GM23248 (cell line): ENCODE data around the gene PPP2R5C. TPM values are rescaled to one million over a fixed set of nuclear protein-coding genes. Genes with fewer than 3 reads are reported as not detected.
"Not testable (repeated sequence)": the region's sequence is repeated elsewhere in the genome, so short reads cannot be mapped to it uniquely, and the experiment has no call there.

Source experiments
- DNase-seq: peaks from one replicate; pipeline ENCODE4 v3.0.0-alpha.2; 2015
- H2AFZ ChIP-seq: fragments of 200-600 bp; sonication (generic); 2 replicates; pipeline ENCODE4 v1.6.1; 2016; ENCODE audit warnings: antibody characterized with exemption
- H3F3A ChIP-seq: fragments of 200-600 bp; sonication (generic); 2 replicates; pipeline ENCODE4 v1.6.1; 2016; ENCODE audit warnings: mild to moderate bottlenecking, antibody characterized with exemption, mixed run types; ENCODE audit not compliant: insufficient read depth
- H3K27ac ChIP-seq: fragments of 200-600 bp; sonication (generic); 2 replicates; pipeline ENCODE4 v1.5.1; 2016; ENCODE audit warnings: mild to moderate bottlenecking
- H3K27me3 ChIP-seq: fragments of 200-600 bp; sonication (generic); replicated peaks from 2 replicates; pipeline ENCODE4 v1.6.1; 2016; ENCODE audit warnings: mild to moderate bottlenecking; ENCODE audit not compliant: insufficient read depth
- H3K36me3 ChIP-seq: fragments of 200-600 bp; sonication (generic); 2 replicates; pipeline ENCODE4 v1.6.1; 2016; ENCODE audit warnings: low read depth, mild to moderate bottlenecking
- H3K4me1 ChIP-seq: fragments of 200-600 bp; sonication (generic); 2 replicates; pipeline ENCODE4 v1.6.1; 2016; ENCODE audit warnings: mild to moderate bottlenecking; ENCODE audit not compliant: insufficient read depth
- H3K4me2 ChIP-seq: fragments of 200-600 bp; sonication (generic); one replicate; pipeline ENCODE4 v1.6.1; 2016; ENCODE audit warnings: mild to moderate bottlenecking; ENCODE audit not compliant: unreplicated experiment
- H3K4me3 ChIP-seq: fragments of 200-600 bp; sonication (generic); 2 replicates; pipeline ENCODE4 v1.5.1; 2016; ENCODE audit warnings: mild to moderate bottlenecking
- H3K79me2 ChIP-seq: fragments of 200-600 bp; sonication (generic); 2 replicates; pipeline ENCODE4 v1.6.1; 2016; ENCODE audit warnings: mild to moderate bottlenecking; ENCODE audit not compliant: insufficient read depth
- H3K9ac ChIP-seq: fragments of 200-600 bp; sonication (generic); 2 replicates; pipeline ENCODE4 v1.6.1; 2016; ENCODE audit warnings: mild to moderate bottlenecking
- H3K9me2 ChIP-seq: fragments of 200-600 bp; sonication (generic); 2 replicates; pipeline ENCODE4 v1.6.1; 2016; ENCODE audit warnings: mixed run types, mild to moderate bottlenecking, moderate library complexity; ENCODE audit not compliant: insufficient read depth
- H3K9me3 ChIP-seq: fragments of 200-600 bp; sonication (generic); one replicate; pipeline ENCODE4 v1.6.1; 2017; ENCODE audit warnings: low read depth
- H4K20me1 ChIP-seq: fragments of 200-600 bp; sonication (generic); 2 replicates; pipeline ENCODE4 v1.6.0; 2016; ENCODE audit not compliant: insufficient read depth
- EZH2 ChIP-seq: fragments of 200-600 bp; sonication (generic); IDR thresholded peaks from 2 replicates; pipeline ENCODE4 v1.6.1; 2018; ENCODE audit warnings: antibody characterized with exemption, mild to moderate bottlenecking; ENCODE audit not compliant: insufficient read depth, poor library complexity, severe bottlenecking
- EZH2phosphoT487 ChIP-seq: fragments of 200-600 bp; sonication (generic); IDR thresholded peaks from 2 replicates; pipeline ENCODE4 v1.6.1; 2018; ENCODE audit warnings: antibody characterized with exemption, moderate library complexity, mild to moderate bottlenecking, low read depth; ENCODE audit not compliant: insufficient read depth
- WGBS, 2 experiments: methylation state at CpG; one replicate each; pipeline ENCODE4 v1.1.6; 2015 to 2017; ENCODE audit warnings: low lambda C conversion rate in 2 of 2, low coverage in 1 of 2; ENCODE audit errors: missing lambda C conversion rate in 2 of 2; 5-methylcytosine and 5-hydroxymethylcytosine counted together
- in situ Hi-C: fragments of 300-500 bp; cut with MboI; formaldehyde crosslinking; loops from 2 replicates; pipeline ENCODE4 v1.15.0; 2020
- polyA plus RNA-seq: library from polyadenylated mRNA; unstranded; fragments of >200 nt; fragmentation: Nextera tagmentation; extraction: Ambion mirVana; gene quantifications from 2 replicates; pipeline ENCODE4 v1.2.1, GENCODE V29; 2016
- total RNA-seq: library from RNA; depleted of rRNA; stranded (reverse); fragments of >200 nt; shearing (Covaris generic); gene quantifications from 2 replicates; pipeline ENCODE4 v1.2.3, GENCODE V29; 2014

The PPP2R5C gene
- total and polyA plus RNA-seq, 2 experiments from 2014 or later = 76.3 to 77.9 TPM

GRCh38 chr14:101721111-101721510 lies 40.4 kb upstream of the PPP2R5C start:
- WGBS, 2 experiments = 92 to 100% methylated on average over 5 of the region's 5 CpGs
- no peaks in the 10 kb centered on the region for H3K36me3 ChIP-seq
- DNase-seq = no peak

GRCh38 chr14:101721951-101722661 lies 39.4 kb upstream of the PPP2R5C start:
- H3K4me1 ChIP-seq = peaks cover 4% of the 10 kb centered on the region; the same call in 1 of the 2 replicates
- H3K27ac ChIP-seq = no peak overlapping the region
- H3K9ac ChIP-seq = no peak overlapping the region
- H3F3A ChIP-seq = no peaks in the 10 kb centered on the region
- H4K20me1 ChIP-seq = no peaks in the 10 kb centered on the region
- in situ Hi-C loops = no loop called here
- no peaks in the 10 kb centered on the region for H3K36me3 ChIP-seq
- TF ChIP-seq EZH2 = no peak
- no peaks in the 10 kb centered on the region for H3K79me2 ChIP-seq
- no peaks in the 10 kb centered on the region for H3K9me2 ChIP-seq
- DNase-seq = peak; percentile 75
- no peaks in the 10 kb centered on the region for H3K27me3 ChIP-seq
- H2AFZ ChIP-seq = peak overlapping the region; percentile 52; the same call in 1 of the 2 replicates
- no peaks in the 10 kb centered on the region for H3K9me3 ChIP-seq
- H3K4me3 ChIP-seq = no peak overlapping the region
- 44 to 48% methylated on average over 21 of the region's 21 CpGs for WGBS, 2 experiments
- H3K4me2 ChIP-seq = peak overlapping the region; percentile 37

More at GRCh38 chr14:101721111-101721510, 40.4 kb upstream of the PPP2R5C start:
- Histone ChIP-seq H2AFZ (no peak overlapping the region), H3K27me3 (no peaks in the 10 kb centered on the region), H3K9me3 (no peaks in the 10 kb centered on the region), H3F3A (no peaks in the 10 kb centered on the region), H3K4me1 (peaks cover 4% of the 10 kb centered on the region; the same call in 1 of the 2 replicates), H3K9ac (no peak overlapping the region), H3K9me2 (no peaks in the 10 kb centered on the region), H3K4me3 (no peak overlapping the region), H3K27ac (no peak overlapping the region), H4K20me1 (no peaks in the 10 kb centered on the region), H3K4me2 (no peak overlapping the region), H3K79me2 (no peaks in the 10 kb centered on the region)
- no peak for TF ChIP-seq EZH2
- no peak for TF ChIP-seq EZH2phosphoT487
- in situ Hi-C loops = no loop called here

- H3K4me3 ChIP-seq = no peak overlapping the region
- in situ Hi-C loops = no loop called here
- no peak overlapping the region for H3K27ac ChIP-seq
Observed at GRCh38 chr14:101723061-101723595, 38.4 kb upstream of the PPP2R5C start.

GRCh38 chr14:101725652-101726051 lies 35.9 kb upstream of the PPP2R5C start:
- H3K36me3 ChIP-seq, H2AFZ ChIP-seq, H3K9me2 ChIP-seq, H3K27ac ChIP-seq, H3K4me2 ChIP-seq, H3K79me2 ChIP-seq, H3K9ac ChIP-seq, H3K4me1 ChIP-seq, DNase-seq, H4K20me1 ChIP-seq, H3K4me3 ChIP-seq, in situ Hi-C loops, H3K27me3 ChIP-seq, H3F3A ChIP-seq, H3K9me3 ChIP-seq: not testable (repeated sequence)
- WGBS, 2 experiments = 73 to 91% methylated on average over 7 of the region's 7 CpGs

More at GRCh38 chr14:101723061-101723595, 38.4 kb upstream of the PPP2R5C start:
- TF ChIP-seq EZH2phosphoT487 (no peak), EZH2 (no peak)
- Histone ChIP-seq H3F3A (no peaks in the 10 kb centered on the region), H2AFZ (no peak overlapping the region), H3K4me1 (peaks cover 4% of the 10 kb centered on the region; the same call in 1 of the 2 replicates), H3K9ac (no peak overlapping the region), H3K36me3 (no peaks in the 10 kb centered on the region), H4K20me1 (no peaks in the 10 kb centered on the region), H3K9me2 (no peaks in the 10 kb centered on the region), H3K4me2 (no peak overlapping the region), H3K27me3 (no peaks in the 10 kb centered on the region), H3K79me2 (no peaks in the 10 kb centered on the region), H3K9me3 (no peaks in the 10 kb centered on the region)
- WGBS, 2 experiments = 65 to 72% methylated on average over 8 of the region's 8 CpGs
- no peak for DNase-seq
